ENCODE measurements around the gene ANGPTL2.

ANGPTL2 gene

DNA sequence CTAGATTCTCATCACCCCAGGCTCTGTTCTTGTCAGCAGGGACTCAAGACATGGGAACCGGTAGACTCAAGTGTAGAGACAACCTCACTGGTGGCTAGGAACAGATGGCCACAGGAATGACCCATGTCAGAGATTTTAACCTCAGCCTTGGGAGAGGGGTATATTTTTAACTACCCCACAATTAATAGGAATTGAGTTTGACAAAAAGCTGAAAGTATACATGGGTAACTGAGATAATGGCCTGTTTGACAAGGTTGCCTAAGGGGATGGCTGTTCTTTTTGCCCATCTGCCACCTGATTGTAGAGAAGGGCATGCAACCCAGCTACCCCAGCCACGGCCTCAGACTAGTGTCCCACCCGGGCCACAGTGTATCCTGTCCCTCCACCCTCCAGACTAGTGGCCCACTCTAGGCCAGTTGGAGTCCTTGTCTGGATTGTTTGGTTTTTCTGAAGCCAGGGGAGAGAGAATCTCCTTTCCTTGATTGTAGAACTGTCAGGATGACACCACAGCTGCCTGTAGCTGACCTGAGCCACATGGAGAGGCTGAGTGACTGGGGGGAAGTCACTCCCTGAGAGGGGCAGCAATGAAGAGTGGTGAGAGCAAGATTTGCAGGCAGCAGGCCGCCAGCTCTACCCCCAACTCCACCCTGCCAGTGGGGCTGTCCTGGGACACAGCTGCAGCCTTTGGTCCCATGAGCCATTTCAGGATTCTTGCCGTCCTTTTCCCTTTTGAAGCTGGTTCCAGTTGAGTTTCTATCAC, 14.6 kb upstream of the ANGPTL2 start:
- DNase-seq (ENCODE audit: extremely low read depth, insufficient read length): no peak
- TF ChIP-seq CTCF (IDR thresholded peaks at IDR 0.05; ENCODE audit: insufficient read depth, low read length, poor library complexity, severe bottlenecking): no peak
- Histone ChIP-seq H3K4me3 (replicated peaks; ENCODE audit: low read depth, low read length) (no peak overlapping the region), H3K36me3 (ENCODE audit: control insufficient read depth, insufficient read depth, low read length) (no peaks in the 10 kb centered on the region), H3K27me3 (replicated peaks; ENCODE audit: control insufficient read depth, insufficient read depth, low read length) (no peaks in the 10 kb centered on the region)

- DNase-seq (ENCODE audit: extremely low read depth, insufficient read length): no peak
- no peak for TF ChIP-seq CTCF (IDR thresholded peaks at IDR 0.05; ENCODE audit: insufficient read depth, low read length, poor library complexity, severe bottlenecking)
- Histone ChIP-seq H3K4me3 (replicated peaks; ENCODE audit: low read depth, low read length) (no peak overlapping the region), H3K27me3 (replicated peaks; ENCODE audit: control insufficient read depth, insufficient read depth, low read length) (no peaks in the 10 kb centered on the region), H3K36me3 (ENCODE audit: control insufficient read depth, insufficient read depth, low read length) (no peaks in the 10 kb centered on the region)
These were observed 13.8 kb upstream of the ANGPTL2 start for GRCh38 chr9:127136081-127136879.

GRCh38 chr9:127135056-127135745, 12.8 kb upstream of the ANGPTL2 start:
- no peaks in the 10 kb centered on the region for H3K36me3 ChIP-seq (ENCODE audit: control insufficient read depth, insufficient read depth, low read length)
- TF ChIP-seq CTCF (IDR thresholded peaks at IDR 0.05; ENCODE audit: insufficient read depth, low read length, poor library complexity, severe bottlenecking): no peak

DNA sequence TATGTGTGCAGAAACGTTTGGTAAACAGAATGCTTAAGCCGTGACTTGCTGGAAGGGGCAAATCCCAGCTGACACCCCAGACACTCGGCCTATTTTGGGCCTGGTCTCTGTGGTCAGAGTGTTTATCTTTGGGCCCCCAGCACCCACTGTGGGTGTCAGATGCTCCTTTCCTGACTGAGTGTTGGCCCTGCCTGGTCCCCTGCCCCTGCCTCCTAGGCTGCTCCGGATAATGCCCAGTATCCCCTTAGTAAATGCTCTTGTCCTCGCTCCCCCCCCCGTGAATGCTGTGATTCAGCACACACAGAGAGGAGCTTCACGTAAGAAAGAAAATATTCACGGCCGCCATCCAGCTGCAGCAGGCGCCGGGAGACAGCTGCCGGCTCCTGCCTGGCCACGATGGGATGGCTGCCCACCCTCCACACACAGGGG, 11.3 kb upstream of the ANGPTL2 start:
- DNase-seq (ENCODE audit: extremely low read depth, insufficient read length): no peak
- H3K36me3 ChIP-seq (ENCODE audit: control insufficient read depth, insufficient read depth, low read length): no peaks in the 10 kb centered on the region
- H3K4me3 ChIP-seq (replicated peaks; ENCODE audit: low read depth, low read length): no peak overlapping the region
- no peak for TF ChIP-seq CTCF (IDR thresholded peaks at IDR 0.05; ENCODE audit: insufficient read depth, low read length, poor library complexity, severe bottlenecking)
- no peaks in the 10 kb centered on the region for H3K27me3 ChIP-seq (replicated peaks; ENCODE audit: control insufficient read depth, insufficient read depth, low read length)

More at GRCh38 chr9:127135056-127135745, 12.8 kb upstream of the ANGPTL2 start:
- no peaks in the 10 kb centered on the region for H3K27me3 ChIP-seq (replicated peaks; ENCODE audit: control insufficient read depth, insufficient read depth, low read length)
- no peak overlapping the region for H3K4me3 ChIP-seq (replicated peaks; ENCODE audit: low read depth, low read length)
- no peak for DNase-seq (ENCODE audit: extremely low read depth, insufficient read length)

DNA sequence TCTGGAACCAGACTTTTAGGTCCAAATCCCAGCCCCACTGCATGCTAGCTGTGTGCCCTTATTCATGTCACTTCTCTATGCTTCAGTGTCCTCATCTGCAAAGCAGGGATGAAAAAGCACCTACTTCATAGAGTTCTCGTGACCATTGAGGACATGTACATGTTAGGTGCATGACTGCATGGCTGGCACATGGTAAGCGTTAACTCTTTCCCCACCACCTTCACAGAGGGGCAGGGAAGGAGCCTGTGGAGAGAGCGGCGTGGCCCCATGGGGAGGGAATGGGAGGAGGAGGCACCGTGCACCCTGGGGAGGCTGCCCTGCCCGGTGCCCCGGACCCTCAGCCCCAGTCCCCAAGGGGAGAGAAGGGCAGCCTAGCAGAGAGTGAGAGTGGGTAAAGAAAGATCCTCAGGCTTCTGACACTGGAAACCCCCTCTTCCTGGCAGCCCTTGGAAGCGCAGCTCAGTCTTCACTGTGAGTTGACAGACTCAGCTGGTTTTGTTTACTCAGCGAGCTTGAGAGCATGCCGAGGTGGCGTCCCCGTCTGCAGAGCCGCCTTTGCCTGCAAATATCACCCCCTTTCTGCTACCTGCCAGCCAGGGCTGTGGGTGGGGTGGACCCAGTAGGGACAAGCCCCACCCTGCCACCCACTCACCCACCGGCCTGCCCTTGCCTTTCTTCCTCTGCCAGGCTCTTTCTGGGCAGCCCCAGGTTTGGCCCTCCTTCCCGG, 10.6 kb upstream of the ANGPTL2 start:
- Histone ChIP-seq H3K27me3 (replicated peaks; ENCODE audit: control insufficient read depth, insufficient read depth, low read length) (no peaks in the 10 kb centered on the region), H3K36me3 (ENCODE audit: control insufficient read depth, insufficient read depth, low read length) (no peaks in the 10 kb centered on the region), H3K4me3 (replicated peaks; ENCODE audit: low read depth, low read length) (no peak overlapping the region)
- no peak for TF ChIP-seq CTCF (IDR thresholded peaks at IDR 0.05; ENCODE audit: insufficient read depth, low read length, poor library complexity, severe bottlenecking)
- DNase-seq (ENCODE audit: extremely low read depth, insufficient read length): no peak

Measured in GM06990 (cell line).